Suprapubic skin (tissue), 4 donors: ENCODE measurements around the gene RXRA. TPM values are rescaled to one million over a fixed set of nuclear protein-coding genes. Genes with fewer than 3 reads are reported as not detected.

Experiments
- DNase-seq, 2 donors: peaks; one replicate each; pipeline ENCODE4 v3.0.0-alpha.2; 2019; ENCODE audit warnings: low spot score in 2 of 2
- H3K27ac ChIP-seq: fragments of 200-600 bp; sonication (generic); one replicate; pipeline ENCODE4 v1.5.1; 2019
- H3K27me3 ChIP-seq: fragments of 200-600 bp; sonication (generic); one replicate; pipeline ENCODE4 v1.5.1; 2019
- H3K36me3 ChIP-seq: fragments of 200-600 bp; sonication (generic); one replicate; pipeline ENCODE4 v1.5.1; 2019
- H3K4me1 ChIP-seq: fragments of 200-600 bp; sonication (generic); one replicate; pipeline ENCODE4 v1.5.1; 2019
- H3K4me3 ChIP-seq: fragments of 200-600 bp; sonication (generic); one replicate; pipeline ENCODE4 v1.5.1; 2019; ENCODE audit warnings: mild to moderate bottlenecking
- H3K9me3 ChIP-seq: fragments of 200-600 bp; sonication (generic); one replicate; pipeline ENCODE4 v1.5.1; 2019
- EP300 ChIP-seq: sonication (generic); formaldehyde crosslinking; IDR thresholded peaks from one replicate; pipeline ENCODE4 v1.6.1; 2017; ENCODE audit warnings: antibody characterized with exemption
- POLR2A ChIP-seq, 2 donors: fragments of 450-650 bp; IDR thresholded peaks; one replicate each; pipeline ENCODE4 v1.6.1; 2017; ENCODE audit warnings: antibody characterized with exemption in 2 of 2, mild to moderate bottlenecking in 2 of 2, moderate library complexity in 2 of 2
- POLR2AphosphoS5 ChIP-seq, 3 donors: sonication (generic); formaldehyde crosslinking; IDR thresholded peaks; one replicate each; pipeline ENCODE4 v1.6.1; 2017; ENCODE audit warnings: antibody characterized with exemption in 3 of 3
- WGBS: methylation state at CpG from one replicate; pipeline ENCODE4 v1.1.5; 2018; 5-methylcytosine and 5-hydroxymethylcytosine counted together
- total RNA-seq, 4 donors: library from RNA; depleted of rRNA; stranded (reverse); fragments of >200 nt; gene quantifications; one replicate each; pipeline ENCODE4 v1.1.0, GENCODE V29; 2016
- TF ChIP-seq, protein P1 (sequence below), 2 donors: fragments of 200-600 bp in 1 of 2; fragments of 450-650 bp in 1 of 2; sonication (generic) in 1 of 2; IDR thresholded peaks; one replicate each; pipeline ENCODE4 v1.5.1; 2016 to 2019; ENCODE audit warnings: antibody characterized with exemption in 2 of 2, mild to moderate bottlenecking in 1 of 2, moderate library complexity in 1 of 2

Gene RXRA
- total RNA-seq, 4 donors from 2014 or later: 165 to 240 (median 185) TPM

- peaks cover 100% of the 10 kb centered on the region for H3K4me1 ChIP-seq
- no peak overlapping the region for H3K4me3 ChIP-seq
- 67% methylated on average over 9 of the region's 16 CpGs for WGBS
- TF ChIP-seq EP300 (no peak), POLR2AphosphoS5 (IDR thresholded peaks at IDR 0.05) (no peak), POLR2A (IDR thresholded peaks at IDR 0.05) (no peak)
- TF ChIP-seq, protein P1, sequence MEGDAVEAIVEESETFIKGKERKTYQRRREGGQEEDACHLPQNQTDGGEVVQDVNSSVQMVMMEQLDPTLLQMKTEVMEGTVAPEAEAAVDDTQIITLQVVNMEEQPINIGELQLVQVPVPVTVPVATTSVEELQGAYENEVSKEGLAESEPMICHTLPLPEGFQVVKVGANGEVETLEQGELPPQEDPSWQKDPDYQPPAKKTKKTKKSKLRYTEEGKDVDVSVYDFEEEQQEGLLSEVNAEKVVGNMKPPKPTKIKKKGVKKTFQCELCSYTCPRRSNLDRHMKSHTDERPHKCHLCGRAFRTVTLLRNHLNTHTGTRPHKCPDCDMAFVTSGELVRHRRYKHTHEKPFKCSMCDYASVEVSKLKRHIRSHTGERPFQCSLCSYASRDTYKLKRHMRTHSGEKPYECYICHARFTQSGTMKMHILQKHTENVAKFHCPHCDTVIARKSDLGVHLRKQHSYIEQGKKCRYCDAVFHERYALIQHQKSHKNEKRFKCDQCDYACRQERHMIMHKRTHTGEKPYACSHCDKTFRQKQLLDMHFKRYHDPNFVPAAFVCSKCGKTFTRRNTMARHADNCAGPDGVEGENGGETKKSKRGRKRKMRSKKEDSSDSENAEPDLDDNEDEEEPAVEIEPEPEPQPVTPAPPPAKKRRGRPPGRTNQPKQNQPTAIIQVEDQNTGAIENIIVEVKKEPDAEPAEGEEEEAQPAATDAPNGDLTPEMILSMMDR (IDR thresholded peaks at IDR 0.05): no peak
- H3K36me3 ChIP-seq: no peaks in the 10 kb centered on the region
- H3K9me3 ChIP-seq: no peaks in the 10 kb centered on the region
- peak overlapping the region; percentile 65 for H3K27ac ChIP-seq
- no peak for DNase-seq
- H3K27me3 ChIP-seq: no peaks in the 10 kb centered on the region
Measured at GRCh38 chr9:134363450-134363849, 37.2 kb downstream of the RXRA start.

DNA sequence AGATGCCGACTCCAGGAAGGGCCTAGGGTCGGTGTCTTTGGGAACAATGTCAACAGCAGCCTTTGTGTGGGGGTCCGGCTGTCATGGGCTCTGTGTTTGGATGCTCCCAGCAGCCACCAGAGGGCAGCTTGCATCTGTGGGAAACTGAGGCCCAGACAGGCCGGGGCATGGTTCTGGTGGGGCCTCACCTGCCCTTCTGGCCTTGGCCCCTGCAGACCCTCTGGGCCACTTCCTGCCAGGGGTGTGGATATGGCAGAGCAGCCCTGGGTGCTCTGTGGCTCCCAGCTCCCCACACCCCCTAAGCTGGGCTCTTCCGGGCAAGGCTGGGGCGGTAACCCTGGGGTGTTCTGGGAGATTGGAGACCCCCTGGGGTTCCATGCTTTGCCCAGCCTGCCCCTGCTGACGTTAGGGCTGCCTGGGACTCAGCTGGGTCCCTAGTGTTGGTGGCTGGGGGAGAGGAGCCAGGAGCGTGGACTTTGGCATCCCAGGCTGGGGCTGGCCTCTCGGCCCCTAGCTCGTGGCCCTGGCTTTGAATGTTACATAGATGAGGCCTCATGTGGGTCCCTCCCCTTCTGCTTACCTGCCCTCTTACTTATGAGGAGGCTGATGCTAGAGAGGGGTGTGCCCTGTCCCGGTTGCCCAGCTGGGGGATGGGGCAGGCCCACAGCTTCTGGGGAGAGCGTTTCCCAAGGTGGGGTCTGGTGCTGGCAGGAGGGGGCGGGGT is 38.3 kb downstream of the RXRA start:
- H3K9me3 ChIP-seq: no peaks in the 10 kb centered on the region
- TF ChIP-seq EP300 (no peak), POLR2A (IDR thresholded peaks at IDR 0.05) (no peak), POLR2AphosphoS5 (IDR thresholded peaks at IDR 0.05) (no peak)
- TF ChIP-seq, protein P1 (IDR thresholded peaks at IDR 0.05): no peak
- H3K27ac ChIP-seq: peak overlapping the region; percentile 92
- H3K36me3 ChIP-seq: no peaks in the 10 kb centered on the region
- 65% methylated on average over 7 of the region's 13 CpGs for WGBS
- H3K27me3 ChIP-seq: no peaks in the 10 kb centered on the region
- peaks cover 96% of the 10 kb centered on the region for H3K4me1 ChIP-seq
- no peak overlapping the region for H3K4me3 ChIP-seq
- DNase-seq: no peak

- no peaks in the 10 kb centered on the region for H3K27me3 ChIP-seq
- no peak for DNase-seq
- H3K36me3 ChIP-seq: no peaks in the 10 kb centered on the region
- WGBS: 56% methylated on average over 20 of the region's 21 CpGs
- no peaks in the 10 kb centered on the region for H3K9me3 ChIP-seq
- TF ChIP-seq, protein P1 (IDR thresholded peaks at IDR 0.05): no peak
- TF ChIP-seq EP300 (no peak), POLR2A (IDR thresholded peaks at IDR 0.05) (no peak), POLR2AphosphoS5 (IDR thresholded peaks at IDR 0.05) (no peak)
- H3K4me3 ChIP-seq: no peak overlapping the region
- H3K4me1 ChIP-seq: peaks cover 96% of the 10 kb centered on the region
- peak overlapping the region; percentile 92 for H3K27ac ChIP-seq
Measured at GRCh38 chr9:134365115-134365596, 38.9 kb downstream of the RXRA start.

DNA sequence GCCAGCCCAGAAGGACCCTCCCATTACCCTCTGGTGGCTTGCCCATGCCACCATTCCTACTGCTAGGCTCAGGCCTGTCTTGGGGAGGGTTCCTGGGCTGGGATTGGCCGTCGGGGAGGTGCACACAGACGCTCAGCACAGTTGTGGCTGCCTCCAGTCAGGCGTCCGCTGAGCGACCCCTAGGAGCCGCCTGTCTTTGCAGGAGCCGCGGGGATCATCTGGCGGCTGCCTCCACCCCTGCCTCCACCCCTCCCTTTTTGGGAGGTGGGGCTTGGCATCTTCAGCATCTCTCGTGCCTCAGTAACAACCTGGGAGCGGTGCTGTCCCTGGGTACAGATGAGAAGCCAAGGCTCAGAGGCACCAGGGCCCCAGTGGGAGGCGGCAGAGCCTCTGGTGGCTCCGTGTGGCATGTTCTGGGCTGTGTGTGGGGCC is 39.6 kb downstream of the RXRA start:
- WGBS: no CpG with 5 or more reads among the region's 14 CpGs
- peak in 1 of 2 donors; percentile 86 for DNase-seq
- H3K9me3 ChIP-seq: no peaks in the 10 kb centered on the region
- H3K27ac ChIP-seq: peak overlapping the region; percentile 92
- TF ChIP-seq EP300: no peak
- no peak for TF ChIP-seq POLR2A (IDR thresholded peaks at IDR 0.05)
- TF ChIP-seq, protein P1 (IDR thresholded peaks at IDR 0.05): peak; percentile 4 to 13
- peak in 1 of 3 donors; percentile 41 for TF ChIP-seq POLR2AphosphoS5 (IDR thresholded peaks at IDR 0.05)
- no peaks in the 10 kb centered on the region for H3K36me3 ChIP-seq
- no peaks in the 10 kb centered on the region for H3K27me3 ChIP-seq
- peaks cover 96% of the 10 kb centered on the region for H3K4me1 ChIP-seq
- H3K4me3 ChIP-seq: peak overlapping the region; percentile 28

GRCh38 chr9:134366223-134367031 is 40.2 kb downstream of the RXRA start:
- TF ChIP-seq POLR2A (IDR thresholded peaks at IDR 0.05) (no peak), EP300 (no peak), POLR2AphosphoS5 (IDR thresholded peaks at IDR 0.05) (no peak)
- TF ChIP-seq, protein P1 (IDR thresholded peaks at IDR 0.05): no peak
- peaks cover 96% of the 10 kb centered on the region for H3K4me1 ChIP-seq
- H3K27me3 ChIP-seq: no peaks in the 10 kb centered on the region
- H3K9me3 ChIP-seq: no peaks in the 10 kb centered on the region
- WGBS: 36% methylated on average over 4 of the region's 25 CpGs
- peak; percentile 96 for DNase-seq
- peak overlapping the region; percentile 28 for H3K4me3 ChIP-seq
- H3K27ac ChIP-seq: peak overlapping the region; percentile 92
- no peaks in the 10 kb centered on the region for H3K36me3 ChIP-seq
